HG02571 (cell line): ENCODE results near the gene OSBPL6.
"Not testable (repeated sequence)": the region's sequence is repeated elsewhere in the genome, so short reads cannot be mapped to it uniquely, and the experiment has no call there.

ENCODE experiments used
- ATAC-seq: cut with Tn5 transposase; IDR thresholded peaks from one replicate; pipeline ENCODE4 v1.9.1; 2021; ENCODE audit warnings: mild to moderate bottlenecking, moderate library complexity; ENCODE audit not compliant: unreplicated experiment

The OSBPL6 gene

DNA sequence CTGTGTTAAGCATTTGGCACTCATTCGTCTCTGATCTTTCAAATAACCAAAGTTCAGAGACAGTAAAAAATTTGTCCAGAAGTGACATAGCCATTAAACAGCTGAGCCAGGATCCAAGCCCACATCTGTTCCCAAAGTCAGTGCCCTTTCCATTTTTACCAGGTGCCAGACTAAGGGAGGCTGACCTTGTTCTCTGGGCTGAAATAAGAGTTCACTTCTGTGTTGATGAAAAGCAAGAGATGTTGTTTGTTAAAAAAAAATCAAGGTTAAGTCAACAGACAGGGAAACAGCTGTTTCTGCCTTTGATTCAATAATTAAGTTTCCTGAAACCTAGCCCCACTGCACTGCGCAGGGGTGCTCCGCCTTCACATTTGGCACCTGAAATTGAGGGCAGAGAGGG is 139.5 kb downstream of the OSBPL6 start:
- ATAC-seq: no peak

DNA sequence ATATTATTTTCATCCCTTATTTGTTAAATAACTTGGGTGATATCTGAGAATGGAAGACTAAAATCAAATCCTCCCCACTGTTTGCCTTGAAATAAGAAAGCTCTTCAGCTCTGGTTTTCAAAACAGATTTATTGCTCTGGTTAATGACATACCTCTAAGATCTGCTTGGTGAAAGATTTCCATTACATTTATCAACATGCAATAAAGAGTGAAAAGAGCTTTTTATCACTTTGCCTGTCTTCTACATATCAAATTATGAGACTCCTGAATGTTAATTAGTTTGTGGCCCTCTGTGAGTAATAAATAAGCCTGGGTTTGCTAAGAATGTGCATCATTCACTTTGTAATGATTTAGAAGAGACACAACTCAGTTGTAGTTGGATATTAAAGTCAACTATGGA is 140.9 kb downstream of the OSBPL6 start:
- no peak for ATAC-seq

DNA sequence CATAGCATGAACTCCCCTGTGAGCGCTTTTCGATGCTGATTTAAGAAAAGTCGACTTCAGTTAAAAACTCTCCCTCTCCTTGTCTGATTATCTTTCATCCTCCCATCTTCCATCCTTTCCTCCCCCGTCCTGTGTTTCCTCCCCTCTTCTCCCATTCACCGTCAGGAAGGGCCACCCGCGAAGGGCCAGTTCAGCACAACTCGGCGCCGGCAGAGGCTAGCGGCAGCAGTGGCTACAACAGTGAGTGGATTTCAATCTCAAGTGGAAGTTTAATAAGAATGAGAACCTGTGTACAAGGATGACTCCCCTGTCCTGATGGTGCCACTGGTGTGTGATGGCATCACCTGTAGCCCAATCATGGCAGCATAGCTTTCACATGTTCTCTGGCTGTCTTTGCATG is 149.8 kb downstream of the OSBPL6 start:
- ATAC-seq: no peak

GRCh38 chr2:178345951-178346350 is 151.6 kb downstream of the OSBPL6 start:
- no peak for ATAC-seq

DNA sequence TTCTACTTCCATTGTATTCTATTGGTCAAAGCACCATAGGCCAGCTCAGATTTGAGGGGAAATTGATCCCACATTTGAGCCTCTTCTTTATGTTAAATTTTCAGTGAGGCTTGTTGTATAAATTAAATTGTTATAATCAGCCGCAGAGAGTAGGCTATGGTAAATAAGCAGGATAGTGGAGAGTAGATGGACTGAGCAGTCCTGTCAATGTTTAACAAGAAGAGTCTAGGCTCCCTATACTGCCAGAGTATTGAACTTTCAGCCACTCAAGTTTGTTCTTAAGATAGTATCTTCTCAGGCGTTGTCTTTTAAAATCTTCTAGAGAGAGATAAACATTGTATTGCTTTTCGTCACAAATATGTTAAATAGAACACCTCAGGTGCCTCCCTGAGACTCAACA is 155.7 kb downstream of the OSBPL6 start:
- no peak for ATAC-seq

GRCh38 chr2:178357704-178358103 is 163.4 kb downstream of the OSBPL6 start:
- not testable (repeated sequence) for ATAC-seq

GRCh38 chr2:178359192-178359912 is 165.0 kb downstream of the OSBPL6 start:
- no peak for ATAC-seq

DNA sequence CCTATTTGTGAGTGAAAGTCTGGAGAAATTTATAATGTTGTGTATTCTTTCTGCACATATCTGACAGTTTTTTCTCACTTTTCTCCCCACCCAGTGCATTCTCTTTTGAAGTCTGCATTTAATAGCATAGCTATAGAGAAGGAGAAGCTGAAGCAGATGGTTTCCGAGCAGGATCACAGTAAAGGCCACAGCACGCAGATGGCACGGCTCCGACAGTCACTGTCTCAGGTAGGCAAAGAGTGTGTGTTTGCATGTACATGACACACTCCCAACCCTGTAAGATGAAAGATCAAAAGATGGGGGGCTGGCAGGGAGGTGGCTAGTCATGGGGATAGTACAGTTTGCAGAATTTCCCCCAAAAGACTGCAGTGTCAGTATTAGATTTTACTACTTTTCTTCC is 167.3 kb downstream of the OSBPL6 start:
- ATAC-seq: no peak

DNA sequence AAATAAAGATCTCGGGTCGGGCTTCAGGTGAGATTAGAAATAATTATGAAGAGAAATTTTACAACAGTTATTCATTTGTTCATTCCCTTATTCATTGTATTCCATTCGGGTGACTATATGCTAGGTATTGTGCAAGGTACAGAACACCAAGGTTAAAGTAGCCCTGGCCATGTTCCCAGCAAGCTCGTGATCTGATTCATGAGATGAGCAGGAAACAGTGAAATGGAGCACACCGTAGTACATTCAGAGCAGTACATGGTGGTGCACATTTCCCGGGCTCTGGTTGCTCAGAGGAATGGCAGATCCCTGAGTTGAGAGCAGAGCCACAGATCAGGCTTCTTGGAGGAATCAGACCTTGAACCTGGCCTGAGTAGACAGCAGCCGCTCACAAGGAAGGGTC is 168.9 kb downstream of the OSBPL6 start:
- ATAC-seq: no peak

GRCh38 chr2:178365116-178365515 is 170.8 kb downstream of the OSBPL6 start:
- no peak for ATAC-seq

GRCh38 chr2:178366412-178366811 is 172.1 kb downstream of the OSBPL6 start:
- ATAC-seq: no peak

- no peak for ATAC-seq
Observed at GRCh38 chr2:178367344-178367743, 173.0 kb downstream of the OSBPL6 start.

GRCh38 chr2:178374865-178375264 is 180.6 kb downstream of the OSBPL6 start:
- no peak for ATAC-seq

- no peak for ATAC-seq
Observed at GRCh38 chr2:178377046-178377445, 182.7 kb downstream of the OSBPL6 start.

- ATAC-seq: no peak
Observed at GRCh38 chr2:178379162-178380004, 185.1 kb downstream of the OSBPL6 start.

GRCh38 chr2:178380763-178381162 is 186.5 kb downstream of the OSBPL6 start:
- ATAC-seq: no peak

DNA sequence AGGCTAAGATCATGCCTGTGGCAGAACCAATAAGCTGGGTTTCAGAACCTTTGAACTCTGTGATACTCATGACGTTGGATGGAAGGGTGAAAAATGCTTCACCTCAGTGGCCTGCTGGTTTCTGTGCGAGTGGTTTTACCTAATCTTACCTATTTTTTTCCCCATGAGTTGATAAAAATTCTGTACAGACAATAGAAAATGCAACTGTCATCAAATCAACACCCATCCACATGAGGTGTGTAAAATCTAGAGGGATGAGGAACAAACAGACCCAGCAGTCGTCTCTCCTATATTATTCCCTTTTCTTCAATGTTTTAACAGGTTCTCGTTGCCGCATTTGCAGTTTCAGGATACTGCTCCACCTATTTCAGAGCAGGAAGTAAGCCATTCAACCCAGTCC is 189.4 kb downstream of the OSBPL6 start:
- no peak for ATAC-seq

DNA sequence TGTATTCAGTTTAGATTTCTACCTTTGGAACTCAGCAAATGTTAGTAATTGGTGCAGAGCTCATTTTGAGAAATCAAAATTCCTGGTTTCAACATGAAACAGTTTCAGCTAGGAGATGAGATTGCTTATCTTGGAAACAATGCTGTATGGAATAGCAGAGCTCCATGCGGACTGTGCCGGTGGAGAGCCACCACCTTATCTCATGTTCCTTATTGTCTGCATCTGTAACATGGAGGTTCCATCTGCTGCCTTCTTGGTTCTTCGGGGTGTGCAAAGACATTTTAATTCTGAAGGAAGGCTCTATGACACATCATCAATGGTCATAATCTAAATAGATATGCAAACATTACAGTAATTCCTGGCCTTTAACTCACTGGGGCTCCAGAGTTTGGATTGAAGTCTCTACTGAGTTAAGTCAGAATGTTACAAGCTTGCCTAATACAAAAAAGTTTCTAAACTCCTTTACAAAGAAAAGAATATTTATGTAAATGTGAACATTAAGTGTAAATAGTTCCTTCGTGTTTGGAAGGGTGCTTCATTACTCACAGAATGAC is 191.4 kb downstream of the OSBPL6 start:
- ATAC-seq: no peak

DNA sequence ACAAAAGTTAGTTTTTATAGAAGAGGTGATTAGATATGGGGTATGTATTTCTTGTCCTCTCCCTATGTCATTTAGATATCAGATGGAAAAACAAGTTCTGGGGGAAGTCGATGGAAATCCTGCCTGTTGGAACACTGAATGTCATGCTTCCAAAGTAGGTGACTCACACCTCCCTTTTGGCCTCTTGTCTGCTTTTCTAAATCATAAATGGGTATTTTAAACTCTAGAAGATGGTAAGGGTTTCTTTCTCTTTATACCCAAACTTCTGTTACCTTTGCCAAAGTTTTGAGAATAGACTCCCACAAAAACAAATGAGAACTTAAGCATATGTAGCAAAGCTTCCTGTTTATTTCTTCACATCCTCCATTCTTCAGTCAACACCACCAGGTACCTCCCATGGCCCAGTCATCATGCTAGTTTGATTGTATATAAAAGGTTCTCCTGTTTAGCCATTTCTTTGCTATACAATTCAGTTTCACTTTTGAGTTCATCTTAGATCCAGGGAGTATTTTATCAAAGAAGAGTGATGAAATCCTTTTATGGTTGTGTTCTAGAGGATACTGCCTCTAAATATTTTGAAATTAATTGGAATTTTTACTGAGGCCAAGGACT is 192.8 kb downstream of the OSBPL6 start:
- ATAC-seq: no peak

DNA sequence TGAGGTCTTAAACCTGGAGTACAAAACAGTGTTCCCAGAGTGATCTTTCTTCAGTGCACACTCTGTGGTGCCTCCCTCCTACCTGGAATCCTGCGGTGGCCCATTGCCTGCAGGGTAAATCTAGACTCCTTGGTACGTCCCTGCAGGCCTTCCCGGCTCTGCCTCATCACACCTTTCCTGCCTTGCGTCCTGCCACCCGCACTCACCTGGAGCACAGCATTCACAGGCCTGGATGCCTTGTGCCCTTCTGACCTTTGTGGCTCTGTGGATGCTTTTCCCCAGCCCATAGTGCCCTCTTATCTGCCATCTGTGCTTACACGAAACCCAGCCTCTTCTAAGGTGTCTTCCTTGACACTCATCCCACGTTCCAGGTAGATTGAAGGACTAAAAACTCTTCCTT is 194.0 kb downstream of the OSBPL6 start:
- ATAC-seq: no peak

DNA sequence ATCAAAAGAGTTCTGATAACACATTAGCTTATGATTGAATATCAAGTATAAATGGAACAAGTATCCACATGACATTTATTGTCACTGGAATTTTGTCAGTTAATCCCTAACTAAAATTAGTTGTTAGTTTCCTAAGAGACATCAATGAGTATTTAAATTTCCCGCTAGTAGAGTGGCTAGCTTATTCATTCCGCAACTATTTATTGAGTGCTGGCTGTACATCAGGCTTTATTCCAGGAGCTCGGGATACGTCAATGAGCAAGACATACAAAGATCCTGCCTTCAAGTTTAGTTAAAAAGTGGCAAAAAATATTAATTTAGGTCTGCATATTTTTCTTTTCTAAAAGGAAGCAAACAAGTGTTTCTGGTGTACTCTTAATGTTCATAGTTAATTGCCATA is 197.4 kb downstream of the OSBPL6 start:
- ATAC-seq: no peak

DNA sequence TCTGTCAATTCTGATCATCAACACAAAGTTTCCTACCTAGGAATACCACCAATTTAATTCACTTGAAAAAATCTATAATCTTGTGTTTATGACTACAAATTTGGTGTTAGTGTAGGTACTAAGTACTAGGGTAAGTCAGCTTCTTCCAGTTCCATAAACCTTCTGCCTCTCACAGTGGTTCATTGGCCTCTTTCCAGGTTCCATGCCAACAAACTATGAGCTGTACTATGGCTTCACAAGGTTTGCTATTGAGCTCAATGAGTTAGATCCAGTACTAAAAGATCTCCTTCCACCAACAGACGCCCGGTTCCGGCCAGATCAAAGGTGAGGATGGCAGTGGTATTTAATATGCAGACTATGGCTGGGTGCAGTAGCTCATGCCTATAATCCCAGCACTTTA is 197.9 kb downstream of the OSBPL6 start:
- ATAC-seq: no peak
